OCI-LY3 (cell line): Measurements from ENCODE around the gene TRMT61A.

Source experiments
- CTCF ChIP-seq: fragments of 200-600, 300-600 bp; sonication (generic); IDR thresholded peaks from 2 replicates; pipeline ENCODE4 v1.5.1; 2014; ENCODE audit warnings: antibody characterized with exemption, low read length, low read depth
- EZH2phosphoT487 ChIP-seq: fragments of 200-600 bp; shearing (Covaris generic); IDR thresholded peaks from 2 replicates; pipeline ENCODE4 v1.6.1; 2018; ENCODE audit warnings: antibody characterized with exemption, mixed run types, low read depth

GRCh38 chr14:103517174-103517566, 11.8 kb upstream of the TRMT61A start:
- TF ChIP-seq CTCF (no peak), EZH2phosphoT487 (no peak)
